ENCODE data around the gene TSPAN3.

TSPAN3 gene

GRCh38 chr15:77084436-77084835, 13.5 kb upstream of the TSPAN3 start:
- TF ChIP-seq CTCF (IDR thresholded peaks at IDR 0.05; ENCODE audit: low read depth, low read length): no peak
- no peak for DNase-seq (ENCODE audit: extremely low read depth, low read depth)

- DNase-seq (ENCODE audit: extremely low read depth, low read depth): no peak
- TF ChIP-seq CTCF (IDR thresholded peaks at IDR 0.05; ENCODE audit: low read depth, low read length): no peak
Measured at GRCh38 chr15:77083381-77084160, 12.7 kb upstream of the TSPAN3 start.

DNA sequence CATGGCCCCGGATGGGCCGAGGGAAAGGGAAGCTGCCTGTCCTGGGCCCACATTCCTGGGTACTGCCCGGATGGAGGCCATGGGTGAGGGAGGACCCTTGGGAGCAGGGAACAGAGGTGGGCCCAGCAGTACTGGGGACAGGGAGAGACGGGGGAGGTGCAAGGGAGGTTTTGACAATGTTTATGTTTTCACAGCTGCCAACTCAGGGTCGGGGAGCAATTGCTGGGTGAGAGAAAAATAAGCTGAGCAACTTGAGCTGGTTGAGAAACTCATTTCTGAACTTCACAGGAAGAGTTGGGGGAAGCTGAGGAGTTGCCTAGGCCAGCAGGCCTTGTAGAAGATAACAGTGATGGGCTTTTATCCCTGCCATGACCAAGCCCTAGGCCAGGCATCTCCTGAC, 11.1 kb upstream of the TSPAN3 start:
- DNase-seq (ENCODE audit: extremely low read depth, low read depth): no peak
- TF ChIP-seq CTCF (IDR thresholded peaks at IDR 0.05; ENCODE audit: low read depth, low read length): no peak

GRCh38 chr15:77076323-77076915, 5.5 kb upstream of the TSPAN3 start:
- TF ChIP-seq CTCF (IDR thresholded peaks at IDR 0.05; ENCODE audit: low read depth, low read length): no peak
- no peak for DNase-seq (ENCODE audit: extremely low read depth, low read depth)

- DNase-seq (ENCODE audit: extremely low read depth, low read depth): no peak
- no peak for TF ChIP-seq CTCF (IDR thresholded peaks at IDR 0.05; ENCODE audit: low read depth, low read length)
Measured at GRCh38 chr15:77075528-77075927, 4.6 kb upstream of the TSPAN3 start.

DNA sequence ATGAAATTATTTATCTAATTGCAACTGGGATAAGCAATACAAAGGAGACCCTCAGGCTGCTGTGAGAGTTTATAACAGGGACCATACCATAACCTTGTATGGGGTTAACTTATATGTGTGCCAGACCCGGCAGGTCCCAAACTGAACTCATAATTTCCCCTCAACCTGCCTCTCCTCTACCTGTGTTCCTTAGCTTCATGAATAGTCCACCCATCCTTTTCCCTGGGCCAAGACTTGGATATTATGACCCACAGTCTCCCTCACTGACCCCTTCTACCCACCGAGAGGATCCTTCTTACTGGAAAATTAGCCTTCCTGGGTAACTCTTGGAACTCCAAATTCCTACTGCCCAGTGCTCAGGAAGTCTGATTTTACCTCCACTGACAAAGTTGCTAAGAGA, 3.4 kb upstream of the TSPAN3 start:
- no peak for TF ChIP-seq CTCF (IDR thresholded peaks at IDR 0.05; ENCODE audit: low read depth, low read length)
- DNase-seq (ENCODE audit: extremely low read depth, low read depth): no peak

Measured in AG09319 (cell line).